Stomach smooth muscle (tissue), 2 donors: ENCODE data around the gene ARL2.
A peak's percentile ranks its signal among the peaks of the same experiment; 100 is the strongest.

Experiments used
- H3K27ac ChIP-seq: one replicate; pipeline ENCODE4 v1.7.0; 2013; ENCODE audit warnings: mild to moderate bottlenecking, low read length, inconsistent platforms
- H3K27me3 ChIP-seq, 2 donors: one replicate each; pipeline ENCODE4 v1.7.0; 2013; ENCODE audit warnings: low read length in 2 of 2; ENCODE audit not compliant: insufficient read depth in 2 of 2, control insufficient read depth in 1 of 2
- H3K36me3 ChIP-seq, 2 donors: one replicate each; pipeline ENCODE4 v1.7.0; 2013; ENCODE audit warnings: low read length in 2 of 2; ENCODE audit not compliant: control insufficient read depth in 2 of 2, insufficient read depth in 2 of 2
- H3K4me1 ChIP-seq: one replicate; pipeline ENCODE4 v1.7.0; 2013; ENCODE audit warnings: low read length; ENCODE audit not compliant: control insufficient read depth, insufficient read depth
- H3K4me3 ChIP-seq, 2 donors: one replicate each; pipeline ENCODE4 v1.7.0; 2013; ENCODE audit warnings: low read length in 2 of 2
- H3K9ac ChIP-seq, 2 donors: one replicate each; pipeline ENCODE4 v1.7.0; 2013; ENCODE audit warnings: low read length in 2 of 2, mild to moderate bottlenecking in 1 of 2
- H3K9me3 ChIP-seq, 2 donors: one replicate each; pipeline ENCODE4 v1.7.0; 2013; ENCODE audit warnings: low read length in 2 of 2; ENCODE audit not compliant: control insufficient read depth in 2 of 2
- donor health status: healthy.
- donor health status: Pancreatic carcinoma.

ARL2 gene

DNA sequence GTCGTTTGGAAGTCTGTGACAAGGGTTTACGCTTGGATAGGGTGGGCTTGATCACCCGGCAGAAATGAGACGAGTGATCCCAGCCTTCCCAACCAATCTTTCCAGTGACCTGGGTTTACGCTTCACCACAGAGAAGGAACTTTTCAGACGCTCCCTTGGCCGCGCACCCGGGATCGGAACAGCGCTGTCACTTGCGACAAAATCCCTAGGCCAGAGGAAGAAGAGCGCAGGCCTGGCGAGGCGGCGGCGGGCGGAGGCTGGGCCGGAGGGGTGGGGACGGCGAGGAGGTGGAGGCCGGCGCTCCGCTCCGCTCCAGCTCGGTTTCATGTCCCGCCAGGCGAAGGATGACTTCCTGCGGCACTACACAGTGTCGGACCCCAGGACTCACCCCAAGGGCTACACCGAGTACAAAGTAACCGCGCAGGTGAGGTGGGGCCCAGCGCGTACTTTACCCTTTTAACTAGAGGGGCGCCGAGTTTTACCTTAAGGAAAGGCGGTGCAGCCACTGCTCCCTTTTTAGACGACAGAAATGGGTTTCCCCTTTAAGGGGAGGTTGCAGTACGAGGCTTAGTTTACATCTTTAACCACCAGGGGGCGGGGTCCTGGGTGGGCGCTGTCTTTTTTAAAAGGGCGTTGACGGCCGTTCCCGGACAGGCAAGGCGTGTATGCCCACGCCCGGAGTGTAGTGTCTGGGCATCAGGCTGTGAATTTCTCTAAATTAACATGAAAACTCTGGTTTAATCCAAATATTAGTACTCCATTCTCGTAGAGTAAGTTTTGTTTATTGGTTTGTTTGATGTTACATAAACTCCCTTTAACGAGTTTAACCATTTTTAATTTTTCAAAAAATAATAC lies 13.5 kb downstream of the ARL2 start, which contains the start of gene SNX15:
Gene SNX15 (plus strand): TSS at position 227 of the 855 bp plus-strand sequence. CDS start 99 bp downstream, at position 326.
- Histone ChIP-seq H3K4me1 (peaks cover 18% of the 10 kb centered on the region), H3K9ac (peak within 1 kb of the TSS; percentile 58 to 80), H3K36me3 (peaks cover 6 to 7% of the 10 kb centered on the region in 2 donors), H3K4me3 (peak within 1 kb of the TSS; percentile 35 to 86), H3K9me3 (no peaks in the 10 kb centered on the region), H3K27me3 (no peaks in the 10 kb centered on the region), H3K27ac (peak within 1 kb of the TSS; percentile 85)

DNA sequence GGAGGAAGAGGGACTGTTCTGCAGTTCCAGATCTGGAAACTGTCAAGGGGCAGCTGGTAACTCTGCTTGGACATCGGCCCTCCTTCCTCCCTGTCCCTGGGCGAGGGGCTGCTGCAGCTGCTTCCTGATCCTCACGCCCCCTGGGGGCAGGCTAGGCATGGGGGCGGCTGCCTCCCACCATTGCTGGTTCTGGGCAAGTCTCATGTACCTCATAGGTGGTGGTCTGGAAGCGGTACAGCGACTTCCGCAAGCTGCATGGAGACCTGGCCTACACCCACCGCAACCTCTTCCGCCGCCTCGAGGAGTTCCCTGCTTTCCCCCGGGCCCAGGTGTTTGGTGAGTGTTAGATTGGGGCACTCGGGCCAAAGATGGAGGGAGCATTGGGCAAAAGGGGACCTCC lies 18.3 kb downstream of the ARL2 start:
- no peak overlapping the region for H3K9ac ChIP-seq
- H3K9me3 ChIP-seq: no peaks in the 10 kb centered on the region
- peaks cover 12% of the 10 kb centered on the region for H3K4me1 ChIP-seq
- no peak overlapping the region for H3K27ac ChIP-seq
- no peak overlapping the region for H3K4me3 ChIP-seq
- no peaks in the 10 kb centered on the region for H3K27me3 ChIP-seq
- H3K36me3 ChIP-seq: peaks cover 25 to 32% of the 10 kb centered on the region in 2 donors

DNA sequence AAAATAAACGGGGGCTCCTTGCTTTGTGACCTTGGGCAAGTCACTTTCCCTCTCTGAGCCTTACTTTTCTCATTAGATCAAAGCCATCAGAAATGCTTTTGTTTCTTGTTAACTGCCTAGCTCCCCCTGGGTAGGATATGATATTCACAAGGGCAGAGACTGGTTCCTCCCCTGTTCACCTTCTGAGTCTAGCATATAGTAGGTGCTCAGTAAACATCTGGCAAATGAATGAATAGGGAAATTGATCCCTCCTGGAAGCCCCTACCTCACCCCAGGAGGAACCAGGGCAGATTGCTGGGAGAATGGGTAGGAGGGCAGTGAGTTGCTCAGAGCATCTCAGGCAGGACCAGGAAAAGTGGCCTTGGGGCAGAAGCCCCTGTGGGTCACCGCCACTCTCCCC lies 20.5 kb downstream of the ARL2 start:
- Histone ChIP-seq H3K36me3 (peaks cover 35 to 47% of the 10 kb centered on the region in 2 donors), H3K4me1 (peaks cover 2% of the 10 kb centered on the region), H3K27ac (no peak overlapping the region)

DNA sequence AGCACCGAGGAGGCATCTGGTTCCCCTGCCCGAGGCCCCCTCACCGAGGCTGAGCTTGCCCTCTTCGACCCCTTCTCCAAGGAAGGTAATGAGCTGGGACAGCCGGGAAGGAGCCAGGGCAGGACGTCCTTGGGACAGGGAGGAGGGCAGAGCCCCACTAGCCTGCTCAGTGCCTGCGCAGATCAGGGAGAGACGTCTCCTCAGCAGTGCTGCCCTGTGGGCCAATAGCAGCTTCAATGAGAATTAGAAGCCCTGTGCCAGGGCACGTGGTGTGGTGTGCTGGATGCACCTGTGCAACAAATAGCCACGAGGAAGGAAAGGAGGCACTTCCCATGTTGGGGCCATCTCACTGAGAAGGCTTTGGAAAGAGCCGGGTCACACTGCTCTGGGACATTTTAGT lies 21.6 kb downstream of the ARL2 start:
- Histone ChIP-seq H3K4me3 (no peak overlapping the region), H3K9me3 (no peaks in the 10 kb centered on the region), H3K4me1 (peaks cover 2% of the 10 kb centered on the region), H3K36me3 (peaks cover 35 to 51% of the 10 kb centered on the region in 2 donors), H3K27me3 (no peaks in the 10 kb centered on the region), H3K27ac (no peak overlapping the region), H3K9ac (no peak overlapping the region)

More for the DNA sequence above, 20.5 kb downstream of the ARL2 start:
- H3K4me3 ChIP-seq: no peak overlapping the region
- no peak overlapping the region for H3K9ac ChIP-seq
- no peaks in the 10 kb centered on the region for H3K27me3 ChIP-seq
- no peaks in the 10 kb centered on the region for H3K9me3 ChIP-seq

DNA sequence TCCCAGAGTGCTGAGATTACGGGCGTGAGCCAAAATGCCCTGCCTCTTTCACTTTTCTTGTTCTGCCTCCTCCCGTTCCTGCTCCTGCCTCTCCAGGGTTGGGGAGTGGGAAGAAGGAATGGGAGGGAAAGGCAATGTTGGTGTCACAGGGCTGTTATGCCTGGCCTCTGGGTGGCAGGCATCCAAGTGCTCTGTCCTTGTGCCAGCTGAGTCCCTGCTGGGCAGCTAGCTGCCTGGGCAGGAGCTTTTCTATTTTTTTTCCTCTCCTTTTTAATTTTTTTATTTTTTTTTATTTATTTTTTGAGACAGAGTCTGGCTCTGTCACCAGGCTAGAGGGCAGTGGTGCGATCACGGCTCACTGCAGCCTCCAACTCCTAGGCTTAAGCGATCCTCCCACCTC lies 23.0 kb downstream of the ARL2 start:
- Histone ChIP-seq H3K36me3 (peaks cover 34 to 49% of the 10 kb centered on the region in 2 donors), H3K9me3 (no peaks in the 10 kb centered on the region), H3K4me3 (no peak overlapping the region), H3K4me1 (peaks cover 8% of the 10 kb centered on the region), H3K27ac (no peak overlapping the region), H3K9ac (no peak overlapping the region), H3K27me3 (no peaks in the 10 kb centered on the region)

DNA sequence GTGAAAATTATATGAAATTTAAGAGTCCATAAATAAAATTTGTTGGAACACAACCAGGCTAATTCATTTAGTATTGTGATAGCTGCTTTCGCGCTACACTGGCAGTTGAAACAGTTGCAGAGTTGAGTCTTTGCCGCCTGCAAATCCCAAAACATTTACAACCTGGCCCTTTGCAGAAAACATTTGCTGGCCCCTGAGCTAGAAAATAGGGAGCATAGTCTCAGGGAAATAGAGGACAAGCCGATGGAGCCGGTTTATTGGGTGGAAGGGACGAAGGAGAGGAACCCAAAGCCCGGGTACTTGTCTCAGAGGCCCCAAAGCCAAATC lies 26.5 kb downstream of the ARL2 start:
- H3K4me3 ChIP-seq: peak overlapping the region; percentile 67 to 78
- H3K4me1 ChIP-seq: peaks cover 14% of the 10 kb centered on the region
- peaks cover 27 to 36% of the 10 kb centered on the region in 2 donors for H3K36me3 ChIP-seq
- H3K27me3 ChIP-seq: no peaks in the 10 kb centered on the region
- H3K9me3 ChIP-seq: no peaks in the 10 kb centered on the region
- H3K9ac ChIP-seq: peak overlapping the region; percentile 67 to 74
- peak overlapping the region; percentile 87 for H3K27ac ChIP-seq

DNA sequence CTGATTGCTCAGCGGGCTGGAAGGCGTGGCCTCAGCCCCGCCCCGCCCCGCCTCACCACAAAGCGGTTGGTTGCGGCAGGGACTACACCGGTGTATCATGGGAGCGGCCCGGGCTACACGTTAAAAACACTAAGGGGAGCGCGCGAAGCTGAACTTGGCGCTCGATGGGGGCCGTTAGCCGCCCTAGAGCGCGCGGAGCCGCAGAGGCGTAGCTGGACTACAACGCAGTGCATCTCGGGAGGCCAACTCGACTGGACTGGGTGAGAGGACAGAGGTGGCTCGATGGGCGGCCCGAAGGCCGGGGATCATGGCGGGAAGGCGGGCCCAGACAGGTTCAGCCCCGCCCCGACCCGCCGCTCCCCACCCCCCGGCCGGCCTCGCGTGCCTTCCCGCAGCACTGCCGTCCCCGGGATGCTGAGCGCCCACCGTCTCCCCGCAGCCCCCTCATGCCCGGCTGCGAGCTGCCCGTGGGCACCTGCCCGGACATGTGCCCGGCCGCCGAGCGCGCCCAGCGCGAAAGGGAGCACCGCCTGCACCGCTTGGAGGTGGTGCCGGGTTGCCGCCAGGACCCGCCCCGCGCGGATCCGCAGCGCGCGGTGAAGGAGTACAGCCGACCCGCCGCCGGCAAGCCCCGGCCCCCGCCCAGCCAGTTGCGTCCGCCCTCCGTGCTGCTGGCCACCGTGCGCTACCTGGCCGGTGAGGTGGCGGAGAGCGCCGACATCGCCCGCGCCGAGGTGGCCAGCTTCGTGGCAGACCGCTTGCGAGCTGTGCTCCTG lies 27.1 kb downstream of the ARL2 start, which contains the start of gene SAC3D1:
Gene SAC3D1 (plus strand): TSS at position 364 of the 776 bp plus-strand sequence. CDS start 83 bp downstream, at position 447.
- peak within 1 kb of the TSS; percentile 67 to 74 for H3K9ac ChIP-seq
- peak within 1 kb of the TSS; percentile 87 for H3K27ac ChIP-seq
- peak within 1 kb of the TSS; percentile 67 to 78 for H3K4me3 ChIP-seq
- no peaks in the 10 kb centered on the region for H3K27me3 ChIP-seq
- H3K9me3 ChIP-seq: no peaks in the 10 kb centered on the region
- peaks cover 22 to 30% of the 10 kb centered on the region in 2 donors for H3K36me3 ChIP-seq
- peaks cover 14% of the 10 kb centered on the region for H3K4me1 ChIP-seq

DNA sequence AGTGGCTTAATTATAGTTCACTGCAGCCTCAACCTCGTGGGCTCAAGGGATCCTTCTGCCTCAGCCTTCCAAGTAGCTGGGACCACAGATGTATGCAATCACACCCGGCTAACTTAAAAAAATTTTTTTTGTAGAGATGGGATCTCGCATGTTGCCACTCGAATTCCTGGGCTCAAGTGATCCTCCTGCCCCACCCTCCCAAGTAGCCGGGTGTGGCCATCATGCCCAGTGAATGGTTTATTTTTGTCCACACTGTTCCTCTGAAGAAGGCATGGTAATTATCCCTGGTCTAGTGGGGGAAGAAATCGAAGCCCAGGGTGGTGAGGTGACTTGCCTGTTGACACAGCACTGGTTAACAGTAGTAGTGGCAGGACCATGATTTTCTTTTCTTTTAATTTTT lies 28.9 kb downstream of the ARL2 start:
- no peaks in the 10 kb centered on the region for H3K9me3 ChIP-seq
- no peak overlapping the region for H3K9ac ChIP-seq
- H3K27me3 ChIP-seq: no peaks in the 10 kb centered on the region
- H3K4me3 ChIP-seq: no peak overlapping the region
- H3K36me3 ChIP-seq: peaks cover 16 to 22% of the 10 kb centered on the region in 2 donors
- peaks cover 24% of the 10 kb centered on the region for H3K4me1 ChIP-seq
- H3K27ac ChIP-seq: no peak overlapping the region

DNA sequence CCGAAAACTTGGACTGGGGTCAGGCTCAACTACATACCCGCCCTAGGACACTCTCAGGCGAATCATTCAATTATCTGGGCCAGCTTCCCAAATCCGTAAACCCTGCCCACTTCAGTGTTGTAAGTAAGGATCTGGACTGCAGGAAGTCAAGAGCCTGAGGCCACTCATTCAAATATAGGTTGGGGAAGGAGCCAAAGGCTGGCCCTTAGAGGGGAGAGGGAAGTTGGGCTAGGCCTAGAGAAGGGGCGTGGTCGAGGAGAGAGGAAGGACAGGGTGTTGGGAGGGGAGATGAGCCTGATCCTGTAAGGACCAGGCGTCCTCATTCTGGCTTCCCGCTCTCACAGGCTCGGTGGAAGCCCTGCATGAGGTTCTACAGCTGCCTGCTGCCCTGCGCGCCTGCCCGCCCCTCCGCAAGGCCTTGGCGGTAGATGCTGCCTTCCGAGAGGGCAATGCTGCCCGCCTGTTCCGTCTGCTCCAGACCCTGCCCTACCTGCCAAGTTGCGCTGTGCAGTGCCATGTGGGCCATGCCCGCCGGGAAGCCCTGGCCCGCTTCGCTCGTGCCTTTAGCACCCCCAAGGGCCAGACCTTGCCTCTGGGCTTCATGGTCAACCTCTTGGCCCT lies 30.0 kb downstream of the ARL2 start:
- no peak overlapping the region for H3K9ac ChIP-seq
- H3K9me3 ChIP-seq: no peaks in the 10 kb centered on the region
- H3K27me3 ChIP-seq: no peaks in the 10 kb centered on the region
- H3K4me3 ChIP-seq: no peak overlapping the region
- peaks cover 31% of the 10 kb centered on the region for H3K4me1 ChIP-seq
- peaks cover 12 to 14% of the 10 kb centered on the region in 2 donors for H3K36me3 ChIP-seq
- H3K27ac ChIP-seq: no peak overlapping the region

DNA sequence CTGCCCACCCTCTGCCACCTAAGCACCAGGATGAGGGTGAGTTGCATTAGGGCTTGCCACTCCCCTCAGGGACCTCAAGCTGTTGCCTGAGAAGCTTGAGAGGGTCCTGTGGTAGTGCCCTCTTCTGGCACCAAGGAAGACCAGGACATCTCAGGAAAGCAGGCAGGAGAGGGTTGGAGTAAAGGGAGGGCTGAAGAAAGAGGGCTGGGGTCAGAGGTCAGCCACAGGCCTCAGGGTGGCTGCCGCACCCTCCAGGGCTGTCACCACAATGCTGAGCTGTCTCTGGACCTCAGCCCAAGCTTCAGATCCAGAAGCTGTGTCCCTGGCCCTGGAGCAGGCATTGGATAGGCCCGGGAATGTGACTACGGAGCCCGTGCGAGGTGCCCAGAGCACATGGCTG lies 31.1 kb downstream of the ARL2 start:
- Histone ChIP-seq H3K4me3 (no peak overlapping the region), H3K4me1 (peaks cover 31% of the 10 kb centered on the region), H3K27me3 (no peaks in the 10 kb centered on the region), H3K9ac (no peak overlapping the region), H3K36me3 (peaks cover 10 to 12% of the 10 kb centered on the region in 2 donors), H3K9me3 (no peaks in the 10 kb centered on the region), H3K27ac (no peak overlapping the region)
